SK-N-SH treated with all-trans-retinoic acid at 6 μM for 48 hours (cell line): ENCODE data around the gene LVRN.

Source experiments
- ATAC-seq: fragments of 200-7000 bp; cut with Tn5 transposase; 3 replicates; pipeline ENCODE4 v1.9.1; 2020; ENCODE audit warnings: mild to moderate bottlenecking, moderate library complexity
- ARNTL ChIP-seq: fragments of 450-650 bp; formaldehyde crosslinking; IDR thresholded peaks from 2 replicates; pipeline ENCODE4 v1.5.0; 2020; ENCODE audit warnings: low read depth, mild to moderate bottlenecking, moderate library complexity, borderline replicate concordance
- BACH2 ChIP-seq: fragments of 250-450 bp; sonication (Bioruptor Pico); IDR thresholded peaks from 2 replicates; pipeline ENCODE4 v1.9.0; 2021; ENCODE audit warnings: mild to moderate bottlenecking, borderline replicate concordance
- CSDC2 ChIP-seq: fragments of 250-450 bp; sonication (Bioruptor Pico); IDR thresholded peaks from 2 replicates; pipeline ENCODE4 v1.5.0; 2020; ENCODE audit warnings: mild to moderate bottlenecking, moderate library complexity
- ESRRG ChIP-seq: fragments of 250-450 bp; sonication (Bioruptor Pico); IDR thresholded peaks from 2 replicates; pipeline ENCODE4 v1.6.1; 2021; ENCODE audit warnings: mild to moderate bottlenecking
- GLIS3 ChIP-seq: fragments of 250-450 bp; sonication (Bioruptor Pico); IDR thresholded peaks from 2 replicates; pipeline ENCODE4 v1.5.0; 2020; ENCODE audit warnings: mild to moderate bottlenecking, moderate library complexity
- ISL1 ChIP-seq: fragments of 250-450 bp; sonication (Bioruptor Pico); IDR thresholded peaks from 2 replicates; pipeline ENCODE4 v2.1.2; 2022; ENCODE audit warnings: mild to moderate bottlenecking, moderate library complexity
- OSR1 ChIP-seq: fragments of 250-450 bp; sonication (Bioruptor Pico); IDR thresholded peaks from 2 replicates; pipeline ENCODE4 v1.8.0; 2022; ENCODE audit warnings: moderate library complexity, mild to moderate bottlenecking, inconsistent platforms
- POU6F1 ChIP-seq: fragments of 250-450 bp; sonication (Bioruptor Pico); IDR thresholded peaks from 2 replicates; pipeline ENCODE4 v1.8.0; 2021; ENCODE audit warnings: low read depth, mild to moderate bottlenecking, moderate library complexity, borderline replicate concordance
- PPARA ChIP-seq: fragments of 250-450 bp; sonication (Bioruptor Pico); IDR thresholded peaks from 2 replicates; pipeline ENCODE4 v1.5.0; 2020; ENCODE audit warnings: mild to moderate bottlenecking, borderline replicate concordance
- SNAI2 ChIP-seq: fragments of 250-450 bp; sonication (Bioruptor Pico); IDR thresholded peaks from 2 replicates; pipeline ENCODE4 v1.5.0; 2020; ENCODE audit warnings: mild to moderate bottlenecking, moderate library complexity
- TCF4 ChIP-seq: fragments of 250-450 bp; sonication (Bioruptor Pico); IDR thresholded peaks from 2 replicates; pipeline ENCODE4 v1.8.0; 2021; ENCODE audit warnings: mild to moderate bottlenecking, moderate library complexity, borderline replicate concordance
- TOX ChIP-seq: fragments of 250-450 bp; sonication (Bioruptor Pico); IDR thresholded peaks from 2 replicates; pipeline ENCODE4 v1.8.0; 2021; ENCODE audit warnings: mild to moderate bottlenecking, moderate library complexity, borderline replicate concordance
- TSHZ2 ChIP-seq: fragments of 250-450 bp; sonication (Bioruptor Pico); IDR thresholded peaks from 2 replicates; pipeline ENCODE4 v1.5.0; 2020; ENCODE audit warnings: mild to moderate bottlenecking, moderate library complexity
- ZC3H10 ChIP-seq: fragments of 250-450 bp; sonication (Bioruptor Pico); IDR thresholded peaks from 2 replicates; pipeline ENCODE4 v1.5.1; 2021; ENCODE audit warnings: mild to moderate bottlenecking, moderate library complexity
- ZFP3 ChIP-seq: fragments of 250-450 bp; sonication (Bioruptor Pico); IDR thresholded peaks from 2 replicates; pipeline ENCODE4 v1.5.0; 2020; ENCODE audit warnings: mild to moderate bottlenecking, moderate library complexity
- ZNF565 ChIP-seq: fragments of 450-650 bp; formaldehyde crosslinking; conservative IDR thresholded peaks from 2 replicates; pipeline ENCODE4 v1.5.0; 2020; ENCODE audit warnings: low read depth, mild to moderate bottlenecking, moderate library complexity
- ZNF70 ChIP-seq: fragments of 450-650 bp; formaldehyde crosslinking; IDR thresholded peaks from 2 replicates; pipeline ENCODE4 v1.5.0; 2020; ENCODE audit warnings: mild to moderate bottlenecking, moderate library complexity
- ZNF8 ChIP-seq: fragments of 450-650 bp; formaldehyde crosslinking; IDR thresholded peaks from 2 replicates; pipeline ENCODE4 v1.5.0; 2020; ENCODE audit warnings: mild to moderate bottlenecking, moderate library complexity
- TF ChIP-seq, protein P1 (sequence below): fragments of 250-450 bp; sonication (Bioruptor Pico); IDR thresholded peaks from 2 replicates; pipeline ENCODE4 v1.5.1; 2020; ENCODE audit warnings: low read depth, mild to moderate bottlenecking, moderate library complexity
- TF ChIP-seq, protein P2 (sequence below): fragments of 250-450 bp; sonication (Bioruptor Pico); IDR thresholded peaks from 2 replicates; pipeline ENCODE4 v1.5.1; 2021; ENCODE audit warnings: mild to moderate bottlenecking, moderate library complexity

The LVRN gene

GRCh38 chr5:116062352-116062751, 100.1 kb downstream of the LVRN start (continued):
- TF ChIP-seq, protein P1, sequence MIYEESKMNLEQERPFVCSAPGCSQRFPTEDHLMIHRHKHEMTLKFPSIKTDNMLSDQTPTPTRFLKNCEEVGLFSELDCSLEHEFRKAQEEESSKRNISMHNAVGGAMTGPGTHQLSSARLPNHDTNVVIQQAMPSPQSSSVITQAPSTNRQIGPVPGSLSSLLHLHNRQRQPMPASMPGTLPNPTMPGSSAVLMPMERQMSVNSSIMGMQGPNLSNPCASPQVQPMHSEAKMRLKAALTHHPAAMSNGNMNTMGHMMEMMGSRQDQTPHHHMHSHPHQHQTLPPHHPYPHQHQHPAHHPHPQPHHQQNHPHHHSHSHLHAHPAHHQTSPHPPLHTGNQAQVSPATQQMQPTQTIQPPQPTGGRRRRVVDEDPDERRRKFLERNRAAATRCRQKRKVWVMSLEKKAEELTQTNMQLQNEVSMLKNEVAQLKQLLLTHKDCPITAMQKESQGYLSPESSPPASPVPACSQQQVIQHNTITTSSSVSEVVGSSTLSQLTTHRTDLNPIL (CRISPR knock-in tag): no peak
- TF ChIP-seq ISL1 (CRISPR knock-in tag) (no peak), SNAI2 (CRISPR knock-in tag) (no peak), BACH2 (CRISPR knock-in tag) (no peak), GLIS3 (CRISPR knock-in tag) (no peak), PPARA (no peak), TCF4 (CRISPR knock-in tag) (no peak), ZC3H10 (no peak), ZNF70 (CRISPR knock-in tag) (no peak)
- TF ChIP-seq, all 23 proteins: peak for 0

DNA sequence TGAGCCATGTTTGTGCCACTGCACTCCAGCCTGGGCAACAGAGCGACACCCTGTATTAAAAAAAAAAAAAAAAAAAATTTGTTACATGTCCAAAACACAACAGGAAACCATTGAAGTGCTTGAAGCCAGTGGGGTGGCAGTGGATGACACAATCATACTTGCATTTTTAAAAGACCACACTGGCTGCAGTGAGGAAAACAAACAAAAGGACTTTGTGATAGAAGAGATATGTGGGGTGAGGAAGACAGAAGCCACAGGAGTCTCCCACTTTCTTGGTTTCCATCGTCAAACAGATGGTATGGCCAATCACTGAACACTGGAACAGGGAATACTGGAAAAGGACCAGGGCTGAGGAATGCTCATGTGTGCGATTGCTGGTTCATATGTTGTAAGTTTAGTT, 101.7 kb downstream of the LVRN start:
- ATAC-seq: no peak

DNA sequence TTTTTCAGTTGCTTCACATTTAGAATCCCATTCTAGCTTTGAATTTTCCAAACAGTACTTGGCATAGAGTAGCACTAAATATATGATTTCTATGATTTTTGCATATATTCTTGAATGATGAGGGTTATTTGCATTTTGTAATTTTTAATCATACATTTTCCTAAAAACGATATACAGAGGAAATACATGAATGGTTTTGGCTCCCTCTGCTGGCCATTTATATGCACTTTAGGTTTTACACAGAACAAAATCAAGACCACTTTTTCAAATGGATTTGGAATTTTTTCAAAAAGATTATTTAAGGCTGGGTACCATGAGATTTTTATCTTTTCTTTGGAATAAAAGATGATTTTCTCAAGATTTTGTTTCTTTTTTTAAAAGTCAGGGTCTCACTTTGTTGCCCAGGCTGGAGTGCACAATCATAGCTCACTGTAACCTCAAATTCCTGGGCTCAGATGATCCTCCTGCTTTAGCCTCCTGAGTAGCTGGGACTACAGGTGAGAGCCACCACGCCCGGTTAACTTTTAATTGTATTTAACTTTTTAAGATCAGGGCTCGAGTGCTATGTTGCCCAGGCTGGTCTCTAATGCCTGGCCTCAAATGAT, 105.9 kb downstream of the LVRN start:
- no peak for TF ChIP-seq TCF4 (CRISPR knock-in tag)
- TF ChIP-seq ESRRG (CRISPR knock-in tag): no peak
- TF ChIP-seq ZNF565 (CRISPR knock-in tag): no peak
- no peak for TF ChIP-seq PPARA
- TF ChIP-seq, protein P1 (CRISPR knock-in tag): no peak
- no peak for TF ChIP-seq BACH2 (CRISPR knock-in tag)
- TF ChIP-seq ISL1 (CRISPR knock-in tag): no peak
- TF ChIP-seq, protein P2, sequence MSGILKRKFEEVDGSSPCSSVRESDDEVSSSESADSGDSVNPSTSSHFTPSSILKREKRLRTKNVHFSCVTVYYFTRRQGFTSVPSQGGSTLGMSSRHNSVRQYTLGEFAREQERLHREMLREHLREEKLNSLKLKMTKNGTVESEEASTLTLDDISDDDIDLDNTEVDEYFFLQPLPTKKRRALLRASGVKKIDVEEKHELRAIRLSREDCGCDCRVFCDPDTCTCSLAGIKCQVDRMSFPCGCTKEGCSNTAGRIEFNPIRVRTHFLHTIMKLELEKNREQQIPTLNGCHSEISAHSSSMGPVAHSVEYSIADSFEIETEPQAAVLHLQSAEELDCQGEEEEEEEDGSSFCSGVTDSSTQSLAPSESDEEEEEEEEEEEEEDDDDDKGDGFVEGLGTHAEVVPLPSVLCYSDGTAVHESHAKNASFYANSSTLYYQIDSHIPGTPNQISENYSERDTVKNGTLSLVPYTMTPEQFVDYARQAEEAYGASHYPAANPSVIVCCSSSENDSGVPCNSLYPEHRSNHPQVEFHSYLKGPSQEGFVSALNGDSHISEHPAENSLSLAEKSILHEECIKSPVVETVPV (CRISPR knock-in tag): no peak
- no peak for TF ChIP-seq TOX (CRISPR knock-in tag)
- no peak for TF ChIP-seq ZFP3 (CRISPR knock-in tag)
- no peak for TF ChIP-seq GLIS3 (CRISPR knock-in tag)
- TF ChIP-seq OSR1 (CRISPR knock-in tag): no peak
- no peak for TF ChIP-seq TSHZ2 (CRISPR knock-in tag)
- TF ChIP-seq ARNTL: no peak
- ATAC-seq: peak; percentile 83

More for the DNA sequence above, 101.7 kb downstream of the LVRN start:
- TF ChIP-seq ZNF8 (CRISPR knock-in tag): no peak
- TF ChIP-seq, protein P1 (CRISPR knock-in tag): no peak
- TF ChIP-seq, all 23 proteins: peak for 0

DNA sequence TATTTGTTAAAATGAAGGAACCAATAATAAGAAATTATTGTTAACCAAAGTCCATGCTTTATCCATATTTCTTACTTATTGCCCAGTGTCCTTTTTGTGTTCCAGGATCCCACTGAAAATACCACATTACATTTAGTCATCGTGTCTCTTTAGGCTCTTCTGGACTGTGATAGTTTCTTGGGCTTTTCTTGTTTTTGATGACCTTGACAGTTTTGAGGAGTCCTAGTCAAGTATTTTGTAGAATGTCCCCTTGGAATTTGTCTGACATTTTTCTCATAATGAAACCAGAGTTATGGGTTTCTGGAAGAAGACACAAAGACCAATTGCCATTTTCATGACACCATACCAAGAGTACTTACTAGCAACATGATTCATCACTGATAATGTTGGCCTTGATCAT, 108.9 kb downstream of the LVRN start:
- ATAC-seq: no peak
- TF ChIP-seq, protein P2 (CRISPR knock-in tag): no peak
- no peak for TF ChIP-seq POU6F1
- TF ChIP-seq ISL1 (CRISPR knock-in tag): no peak
- no peak for TF ChIP-seq CSDC2 (CRISPR knock-in tag)
- TF ChIP-seq ZNF8 (CRISPR knock-in tag): no peak
- TF ChIP-seq SNAI2 (CRISPR knock-in tag): no peak
